Right atrium auricular region (tissue), 2 donors: Measurements from ENCODE around the gene SLC44A4. TPM values are rescaled to one million over a fixed set of nuclear protein-coding genes. Genes with fewer than 3 reads are reported as not detected.
"Not testable (repeated sequence)": the region's sequence is repeated elsewhere in the genome, so short reads cannot be mapped to it uniquely, and the experiment has no call there.

Source experiments
- DNase-seq: peaks from one replicate; pipeline ENCODE4 v3.0.0-alpha.2; 2019; ENCODE audit warnings: low spot score
- H3K27ac ChIP-seq, 2 donors: fragments of 200-600 bp; sonication (generic); 1 replicate in 1 of 2; 2 replicates in 1 of 2; pipeline ENCODE4 v1.5.1; 2016 to 2019
- H3K27me3 ChIP-seq, 2 donors: fragments of 200-600 bp; sonication (generic); one replicate each; pipeline versions ENCODE4 v1.5.1 to v1.6.0; 2017 to 2019
- H3K36me3 ChIP-seq: fragments of 200-600 bp; sonication (generic); one replicate; pipeline ENCODE4 v1.5.1; 2016
- H3K4me1 ChIP-seq, 2 donors: fragments of 200-600 bp; sonication (generic); one replicate each; pipeline versions ENCODE4 v1.5.1 to v1.6.0; 2017 to 2019
- H3K4me3 ChIP-seq, 2 donors: fragments of 200-600 bp; sonication (generic); 1 replicate in 1 of 2; 2 replicates in 1 of 2; pipeline ENCODE4 v1.5.1; 2017 to 2019; ENCODE audit warnings: mild to moderate bottlenecking in 1 of 2, moderate library complexity in 1 of 2
- H3K9me3 ChIP-seq, 2 donors: fragments of 200-600 bp; sonication (generic); one replicate each; pipeline ENCODE4 v1.5.1; 2019
- CTCF ChIP-seq, 2 donors: fragments of 200-600 bp; sonication (generic); IDR thresholded peaks; one replicate each; pipeline ENCODE4 v1.5.1; 2019; ENCODE audit warnings: antibody characterized with exemption in 2 of 2
- total RNA-seq, 2 donors: library from RNA; depleted of rRNA; stranded (reverse); fragments of >200 nt; gene quantifications; one replicate each; pipeline ENCODE4 v1.1.0, GENCODE V29; 2016

SLC44A4 gene
- total RNA-seq, 2 donors from 2014 or later = not detected

- Histone ChIP-seq H3K4me3 (peak overlapping the region; percentile 25 to 60), H3K27ac (peak overlapping the region; percentile 95 to 97), H3K36me3 (no peaks in the 10 kb centered on the region), H3K27me3 (no peaks in the 10 kb centered on the region), H3K4me1 (peaks cover 0 to 37% of the 10 kb centered on the region in 2 donors), H3K9me3 (no peaks in the 10 kb centered on the region)
- DNase-seq = peak; percentile 94
- TF ChIP-seq CTCF (IDR thresholded peaks at IDR 0.05) = no peak
Measured at GRCh38 chr6:31826793-31827285, 52.0 kb downstream of the SLC44A4 start.

DNA sequence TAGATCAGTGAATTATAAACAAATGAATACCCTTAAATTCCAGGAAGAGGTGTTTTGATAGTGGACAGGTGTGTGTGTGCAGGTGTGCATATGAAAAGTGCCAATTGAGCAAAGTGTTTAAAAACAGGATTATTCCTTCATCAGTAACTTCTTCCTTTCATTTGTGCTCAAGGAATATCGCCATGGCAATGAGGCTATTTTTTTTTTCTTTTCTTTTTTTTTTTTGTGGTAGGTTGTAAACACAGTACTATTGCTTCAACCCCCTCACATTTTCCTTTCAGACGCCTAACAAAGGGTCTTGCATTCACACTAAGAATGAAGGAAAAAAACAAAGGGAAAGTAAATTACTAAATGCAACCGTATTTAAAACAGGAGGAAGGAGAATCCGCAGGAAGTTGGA, 53.2 kb downstream of the SLC44A4 start:
- Histone ChIP-seq H3K4me1 (peaks cover 0 to 33% of the 10 kb centered on the region in 2 donors), H3K9me3 (no peaks in the 10 kb centered on the region), H3K4me3 (no peak overlapping the region), H3K27ac (peak overlapping the region; percentile 95 to 97), H3K36me3 (no peaks in the 10 kb centered on the region), H3K27me3 (no peaks in the 10 kb centered on the region)
- TF ChIP-seq CTCF (IDR thresholded peaks at IDR 0.05) = no peak
- no peak for DNase-seq

DNA sequence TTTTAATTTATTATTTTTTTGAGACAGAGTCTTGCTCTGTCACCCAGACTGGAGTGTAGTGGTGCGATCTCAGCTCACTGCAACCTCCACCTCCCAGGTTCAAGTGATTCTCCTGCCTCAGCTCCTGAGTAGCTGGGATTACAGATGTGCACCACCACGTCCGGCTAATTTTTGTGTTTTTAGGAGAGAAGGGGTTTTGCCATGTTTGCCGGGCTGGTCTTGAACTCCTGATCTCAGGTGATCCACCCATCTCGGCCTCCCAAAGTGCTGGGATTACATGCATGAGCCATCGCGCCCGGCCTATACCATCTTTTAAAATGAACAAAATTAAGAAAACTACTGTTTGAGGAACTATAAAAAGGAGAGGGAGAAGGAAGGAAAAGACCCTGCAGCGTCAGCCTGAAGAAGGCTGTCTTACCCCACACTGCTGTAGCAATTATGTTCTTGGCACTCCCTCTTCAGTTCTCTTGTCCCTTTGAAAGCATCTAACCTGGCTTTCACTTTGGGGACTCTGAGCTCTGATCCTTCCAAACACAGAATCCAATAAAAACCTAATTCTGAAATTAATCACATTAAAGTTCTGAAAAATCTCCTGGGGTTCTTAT, 55.1 kb downstream of the SLC44A4 start:
- DNase-seq, H3K36me3 ChIP-seq, H3K9me3 ChIP-seq, H3K4me3 ChIP-seq, H3K27me3 ChIP-seq: not testable (repeated sequence)
- Histone ChIP-seq H3K4me1 (peaks cover 0 to 51% of the 10 kb centered on the region in 2 donors), H3K27ac (peak overlapping the region; percentile 99 to 100)

DNA sequence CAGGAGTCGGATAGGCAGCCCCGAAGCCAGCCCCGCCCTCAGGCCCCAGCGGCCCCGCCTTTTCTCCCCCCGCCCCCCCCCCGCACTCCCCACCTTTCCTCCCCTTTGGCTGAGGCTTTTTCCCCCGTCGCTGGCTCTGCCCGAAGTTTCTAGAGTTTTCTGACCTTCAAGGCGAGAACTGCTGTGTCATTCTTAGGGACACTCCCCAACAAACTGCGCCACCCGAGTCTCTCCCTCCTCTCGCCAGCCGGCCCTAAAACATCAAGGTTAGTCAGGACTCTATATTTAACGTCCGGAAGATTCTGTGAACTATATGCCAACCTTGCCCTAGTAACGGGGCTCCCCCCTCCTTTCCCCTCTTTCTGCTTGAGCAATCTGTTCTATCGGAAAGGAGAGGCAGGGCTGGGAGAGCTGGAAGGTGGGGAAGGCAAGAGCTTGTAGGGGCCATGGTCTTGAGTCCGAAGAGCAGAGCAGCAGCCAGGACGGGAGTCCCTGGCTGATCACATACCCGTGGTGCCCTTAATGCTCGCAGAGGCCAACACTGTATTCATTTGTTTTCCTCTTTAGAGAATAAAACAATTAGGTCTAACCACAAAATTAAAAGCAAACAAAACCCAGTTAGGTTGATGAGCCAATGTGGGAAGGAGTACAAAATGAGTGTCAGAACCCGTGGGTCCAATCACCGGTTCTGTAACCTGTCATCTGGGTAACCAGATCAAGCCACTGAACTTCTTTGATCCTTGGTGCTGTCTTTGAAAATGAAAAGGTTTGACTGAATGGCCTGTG, 56.6 kb downstream of the SLC44A4 start:
- TF ChIP-seq CTCF (IDR thresholded peaks at IDR 0.05) = no peak
- no peaks in the 10 kb centered on the region for H3K9me3 ChIP-seq
- H3K27me3 ChIP-seq = no peaks in the 10 kb centered on the region
- peak; percentile 95 for DNase-seq
- H3K4me3 ChIP-seq = peak overlapping the region; percentile 47 to 54
- peak overlapping the region; percentile 99 to 100 for H3K27ac ChIP-seq
- H3K4me1 ChIP-seq = peaks cover 0 to 60% of the 10 kb centered on the region in 2 donors
- no peaks in the 10 kb centered on the region for H3K36me3 ChIP-seq

DNA sequence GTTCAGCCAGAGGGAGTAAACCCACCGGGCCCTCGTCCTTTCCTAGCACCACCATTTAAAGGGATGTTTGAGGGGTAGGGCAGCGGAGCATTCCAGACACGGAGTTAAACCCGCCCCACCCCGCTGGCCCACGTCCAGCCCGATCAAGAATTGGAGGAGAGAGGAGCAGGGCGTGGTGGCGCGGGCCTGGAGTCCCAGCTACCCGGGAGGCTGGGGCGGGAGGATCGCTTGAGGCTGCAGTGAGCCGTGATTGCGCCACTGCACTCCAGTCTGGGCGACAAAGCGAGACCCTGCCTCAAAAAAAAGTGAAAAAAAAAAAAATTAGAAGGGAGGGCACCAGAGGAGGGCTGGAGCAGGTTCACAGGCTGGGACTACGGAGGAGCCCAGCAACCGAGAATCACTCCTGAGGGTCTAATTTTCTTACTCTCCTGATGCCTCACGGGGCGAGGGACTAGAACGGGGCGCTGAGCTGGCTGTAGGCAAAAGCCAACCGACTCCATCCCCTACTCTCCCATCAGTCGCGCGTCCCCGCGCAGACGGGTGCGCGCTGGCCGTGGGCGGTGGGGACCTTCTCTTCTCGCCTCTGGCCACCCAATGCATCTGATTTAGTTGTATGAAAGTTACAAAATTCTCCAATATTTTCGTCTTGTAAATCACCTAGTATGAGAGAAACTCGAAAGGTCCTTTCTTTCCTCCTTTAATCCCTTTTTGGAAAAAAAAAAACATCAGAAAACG, 57.3 kb downstream of the SLC44A4 start:
- Histone ChIP-seq H3K4me1 (peaks cover 0 to 56% of the 10 kb centered on the region in 2 donors), H3K27ac (peak overlapping the region; percentile 99 to 100), H3K9me3 (no peaks in the 10 kb centered on the region), H3K27me3 (no peaks in the 10 kb centered on the region), H3K4me3 (peak overlapping the region; percentile 47 to 54), H3K36me3 (no peaks in the 10 kb centered on the region)
- DNase-seq = peak; percentile 76
- no peak for TF ChIP-seq CTCF (IDR thresholded peaks at IDR 0.05)

DNA sequence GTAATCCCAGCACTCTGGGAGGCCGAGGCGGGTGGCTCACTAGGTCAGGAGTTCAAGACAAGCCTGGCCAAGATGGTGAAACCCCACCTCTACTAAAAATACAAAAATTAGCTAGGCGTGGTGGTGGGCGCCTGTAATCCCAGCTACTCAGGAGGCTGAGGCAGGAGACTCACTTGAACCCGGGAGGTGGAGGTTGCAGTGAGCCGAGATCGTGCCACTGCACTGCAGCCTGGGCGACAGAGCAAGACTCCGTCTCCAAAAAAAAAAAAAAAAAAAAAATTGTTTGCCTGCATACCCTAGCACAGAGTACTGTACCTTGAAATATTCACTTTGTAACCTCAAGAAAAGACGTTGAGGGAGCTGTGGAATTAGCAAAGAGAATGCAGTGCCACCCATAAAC, 58.4 kb downstream of the SLC44A4 start:
- Histone ChIP-seq H3K4me1 (peaks cover 0 to 48% of the 10 kb centered on the region in 2 donors), H3K27ac (peak overlapping the region; percentile 99 to 100)
- not testable (repeated sequence) for H3K27me3 ChIP-seq, DNase-seq, H3K9me3 ChIP-seq, H3K4me3 ChIP-seq, H3K36me3 ChIP-seq
